Activated T-cell treated with anti-CD3 and anti-CD28 coated beads, Interleukin-2, amount 50 U/mL, for 48 hours (primary cell): Measurements from ENCODE around the gene EEPD1.
"Not testable (repeated sequence)": the region's sequence is repeated elsewhere in the genome, so short reads cannot be mapped to it uniquely, and the experiment has no call there.

Source experiments
- DNase-seq, 2 experiments: peaks; one replicate each; pipeline ENCODE4 v3.0.0-alpha.2; 2020

Gene EEPD1

DNA sequence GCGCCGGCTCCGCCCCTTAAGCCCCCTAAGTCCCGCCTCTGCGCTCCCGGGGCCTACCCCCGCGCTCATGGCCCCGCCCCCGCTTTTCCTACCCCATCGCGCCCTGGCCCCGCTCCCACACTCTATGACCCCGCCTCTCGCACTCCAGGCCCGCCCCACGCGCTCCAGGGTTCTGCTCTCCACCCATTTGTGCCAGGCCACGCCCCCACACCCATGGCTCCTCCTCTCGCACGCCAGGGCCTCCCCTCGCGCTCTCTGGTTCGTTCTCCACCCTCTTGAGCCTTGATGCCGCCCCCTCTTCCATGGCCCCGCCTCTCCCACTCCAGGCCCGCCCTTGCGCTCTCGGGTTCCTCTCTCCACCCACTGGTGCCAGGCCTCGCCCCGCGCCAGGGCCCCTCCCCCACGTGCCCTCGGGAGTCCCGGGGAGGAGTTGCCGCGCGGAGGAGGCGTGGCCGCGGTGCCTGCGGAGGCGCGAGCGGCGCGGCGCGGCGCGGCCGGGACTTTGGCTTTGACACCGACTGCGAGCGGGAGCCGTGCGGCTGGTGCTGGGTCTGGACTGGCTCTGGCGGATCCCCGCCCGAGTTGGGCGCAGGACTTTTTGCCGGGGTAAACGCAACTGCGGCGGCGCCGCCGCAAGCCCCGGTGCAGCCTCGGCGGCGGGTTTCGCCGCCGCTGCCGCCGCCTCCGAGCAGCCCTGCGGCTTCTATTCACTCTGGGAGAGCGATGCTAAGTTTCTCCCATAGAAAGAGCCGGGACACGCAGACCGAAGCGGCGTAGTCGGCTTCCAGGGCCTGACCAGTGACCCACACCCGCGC, at the start of gene EEPD1:
Gene EEPD1 (plus strand): TSS at position 499 of the 815 bp plus-strand sequence. CDS start 1,071 bp downstream, outside the sequence.
- DNase-seq, result peak; percentile 100

DNA sequence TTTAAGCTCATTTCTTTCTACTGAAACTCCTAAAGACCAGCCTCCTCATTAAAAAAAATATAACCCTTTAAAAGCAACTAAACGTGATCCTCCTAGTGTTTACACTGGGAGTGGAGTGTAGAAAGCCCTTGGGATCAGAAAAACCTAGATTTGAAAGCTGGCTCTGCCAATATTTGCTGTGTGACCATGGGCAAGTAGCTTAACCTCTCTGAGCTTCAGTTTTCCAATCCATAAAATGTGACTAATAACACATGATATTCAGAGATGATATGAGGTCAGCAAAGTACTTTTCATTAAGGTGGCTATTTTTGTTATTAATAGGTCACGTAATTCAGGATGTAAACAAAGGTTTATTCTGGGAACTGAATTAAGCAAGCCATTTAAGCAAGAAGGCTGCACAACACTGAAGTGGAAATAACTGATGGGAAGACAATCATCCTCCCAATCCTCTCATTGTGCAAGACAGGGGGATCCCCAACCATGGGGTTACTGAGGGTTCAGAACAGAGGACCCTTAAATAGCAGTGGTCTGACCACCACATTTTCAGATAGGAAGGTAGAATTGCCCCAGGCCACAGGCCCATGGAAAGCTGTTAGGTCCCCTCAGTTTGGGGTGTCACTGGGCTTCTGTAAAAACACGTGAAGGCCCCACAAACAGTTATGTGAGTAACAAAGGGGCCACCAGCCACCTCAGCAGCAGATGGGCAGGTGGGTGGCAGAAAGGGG, 49.1 kb upstream of the EEPD1 start:
- DNase-seq, result no peak

DNA sequence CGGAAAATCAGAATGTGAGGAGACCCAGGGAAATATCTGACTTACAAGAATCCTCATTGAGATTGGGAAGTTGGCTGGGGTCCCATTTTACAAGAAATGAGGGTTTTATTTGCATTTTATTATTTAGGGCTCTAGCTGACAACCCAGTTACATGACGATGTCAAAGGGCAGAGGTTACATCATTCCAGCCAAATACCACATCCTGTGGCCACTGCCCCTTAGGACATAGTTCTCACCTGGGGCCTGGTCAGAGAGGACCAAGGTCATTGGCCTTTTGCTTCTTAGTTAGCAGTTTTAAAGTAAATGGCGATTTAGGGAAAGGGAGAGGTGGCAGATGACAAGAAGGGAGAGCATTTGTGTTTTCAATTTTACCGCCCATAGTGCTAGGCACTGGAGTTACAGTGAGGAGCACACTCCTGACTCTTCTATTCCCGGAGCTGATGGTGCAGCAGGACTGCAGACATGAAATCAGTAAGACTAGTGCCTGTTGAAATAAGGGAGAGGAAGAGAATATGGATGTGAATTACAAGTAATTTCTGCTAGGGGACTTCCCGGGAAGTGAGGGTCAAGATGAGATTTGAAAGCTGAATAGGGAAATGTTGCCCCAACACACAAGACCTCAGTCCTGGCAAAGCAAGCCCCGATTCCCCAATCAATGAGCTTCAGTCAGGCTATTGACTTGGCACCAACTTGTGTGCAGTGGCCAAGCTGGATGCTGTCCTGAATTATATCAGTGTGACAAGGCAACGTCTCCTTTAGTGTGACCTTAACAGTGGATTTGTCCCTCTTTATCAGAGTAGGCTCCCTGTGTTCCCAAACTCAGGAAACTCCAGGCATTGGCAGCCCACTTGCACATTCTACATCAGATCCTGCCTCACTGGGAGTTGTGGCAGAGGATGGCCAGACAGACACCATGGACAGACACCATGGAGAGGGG, 45.8 kb upstream of the EEPD1 start:
- DNase-seq, result not testable (repeated sequence)

DNA sequence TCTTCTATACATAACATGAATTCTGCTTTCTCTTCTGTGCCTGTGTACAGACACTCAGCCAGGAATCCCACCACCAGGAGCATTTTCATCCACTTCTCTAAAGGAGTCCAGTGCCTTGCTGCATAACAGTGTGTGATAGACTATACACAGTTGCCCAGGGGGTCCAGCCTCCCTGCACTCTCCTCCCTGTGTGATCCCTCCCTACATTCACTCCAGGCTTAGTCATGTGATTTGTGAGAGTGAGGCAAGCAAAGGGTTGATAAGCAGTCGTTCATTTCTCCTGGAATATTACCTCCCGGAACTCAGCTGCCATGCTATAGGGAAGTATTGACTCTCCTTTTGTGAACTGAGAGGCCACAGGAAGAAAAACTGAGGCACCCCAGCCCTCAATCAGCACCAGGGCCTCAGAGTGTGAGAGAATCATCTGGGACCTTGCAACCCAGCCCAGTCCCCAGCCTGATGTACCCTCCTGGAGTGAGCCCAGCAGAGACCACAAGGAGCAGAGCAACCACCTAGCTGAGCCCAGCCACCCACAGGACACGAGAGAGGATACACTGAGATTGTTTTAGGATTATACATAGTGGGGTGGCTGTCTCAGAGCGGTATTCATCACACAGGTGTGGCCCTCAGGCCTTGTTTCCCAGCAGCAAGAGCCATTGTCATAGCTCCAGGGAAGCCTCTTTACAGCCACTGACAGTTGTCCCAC, 45.0 kb upstream of the EEPD1 start:
- DNase-seq, result no peak

DNA sequence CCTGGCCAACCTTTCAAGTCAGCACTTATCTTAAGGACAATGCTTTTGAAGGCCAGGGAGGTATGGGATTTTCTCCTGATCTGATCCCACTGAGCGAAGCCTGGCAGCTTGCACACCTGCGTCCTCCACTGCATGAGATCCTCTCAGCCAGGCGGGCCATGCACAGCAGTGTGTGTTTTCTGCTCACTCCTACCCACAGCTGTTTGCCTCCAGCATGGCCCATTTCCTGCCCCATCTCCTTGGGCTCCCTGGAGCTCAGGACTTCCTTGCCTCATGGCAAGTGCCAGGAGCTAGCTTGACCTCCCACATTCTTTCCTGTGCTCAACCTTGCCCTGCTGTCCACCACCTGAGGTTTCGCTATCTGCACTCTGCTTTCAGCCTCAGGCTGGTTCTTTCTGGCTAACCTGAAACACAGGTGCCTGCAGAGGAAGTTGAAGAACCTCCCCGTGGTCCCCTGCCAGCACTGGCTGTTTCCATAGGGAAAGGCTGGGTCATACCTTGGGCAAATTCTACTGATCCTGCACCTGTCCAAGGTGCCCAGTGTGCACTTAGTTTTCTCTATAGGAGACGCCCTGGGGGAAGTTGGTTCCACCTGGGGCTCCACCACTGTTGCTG, 43.9 kb upstream of the EEPD1 start:
- no peak for DNase-seq

DNA sequence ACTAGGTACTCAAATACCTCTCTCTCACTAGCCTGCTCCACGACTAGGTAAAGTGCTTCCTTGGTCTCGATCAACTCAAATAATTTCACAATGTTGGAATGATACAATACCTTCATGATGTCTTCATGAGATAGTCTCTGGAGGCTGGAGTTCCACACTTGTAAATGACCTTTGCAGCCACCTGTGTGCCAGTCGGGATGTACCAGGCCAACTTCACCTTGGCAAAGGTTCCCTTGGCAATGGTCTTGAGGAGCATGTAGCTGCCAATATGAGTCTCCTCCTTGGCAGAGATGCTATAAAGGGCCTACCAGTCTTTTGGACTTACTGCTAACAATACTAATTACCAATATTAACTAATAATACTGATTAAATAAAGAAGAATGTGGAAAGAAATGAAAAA, 42.5 kb upstream of the EEPD1 start:
- DNase-seq, result no peak

DNA sequence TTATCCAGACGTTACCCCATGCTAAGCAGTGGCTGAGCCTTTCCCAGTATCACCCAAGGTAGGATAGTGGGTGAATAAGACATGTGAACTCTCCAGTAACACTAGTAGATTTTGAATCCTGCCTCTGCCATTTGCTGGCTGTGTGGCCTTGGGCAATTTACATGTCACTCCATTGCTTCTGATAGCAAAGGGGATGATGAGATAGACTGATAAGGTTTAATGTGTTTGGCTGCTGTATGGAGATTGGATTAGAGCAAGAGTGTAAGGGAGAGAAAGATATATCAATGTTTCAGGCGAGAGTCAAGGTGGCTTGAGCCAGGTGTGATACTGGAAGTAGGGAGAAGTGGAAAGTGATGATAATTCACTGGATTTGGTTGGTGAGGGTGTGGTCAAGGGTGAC, 40.1 kb upstream of the EEPD1 start:
- no peak for DNase-seq

DNA sequence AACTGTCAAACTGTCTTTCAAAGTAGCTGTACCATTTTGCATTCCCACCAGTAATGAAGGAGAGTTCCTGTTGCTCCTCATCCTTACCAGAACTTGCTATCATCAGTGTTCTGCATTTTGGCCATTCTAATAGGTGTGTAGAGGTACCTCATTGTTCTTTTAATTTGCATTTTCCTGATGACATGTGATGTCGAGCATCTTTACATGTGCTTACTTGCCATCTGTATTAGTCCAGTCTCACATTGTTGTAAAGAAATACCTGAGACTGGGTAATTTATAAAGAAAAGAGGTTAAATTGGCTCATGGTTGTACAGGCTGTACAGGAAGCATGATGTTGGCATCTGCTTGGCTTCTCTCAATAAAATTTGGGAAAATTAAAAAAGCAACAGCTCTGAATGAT, 38.7 kb upstream of the EEPD1 start:
- DNase-seq, result no peak

DNA sequence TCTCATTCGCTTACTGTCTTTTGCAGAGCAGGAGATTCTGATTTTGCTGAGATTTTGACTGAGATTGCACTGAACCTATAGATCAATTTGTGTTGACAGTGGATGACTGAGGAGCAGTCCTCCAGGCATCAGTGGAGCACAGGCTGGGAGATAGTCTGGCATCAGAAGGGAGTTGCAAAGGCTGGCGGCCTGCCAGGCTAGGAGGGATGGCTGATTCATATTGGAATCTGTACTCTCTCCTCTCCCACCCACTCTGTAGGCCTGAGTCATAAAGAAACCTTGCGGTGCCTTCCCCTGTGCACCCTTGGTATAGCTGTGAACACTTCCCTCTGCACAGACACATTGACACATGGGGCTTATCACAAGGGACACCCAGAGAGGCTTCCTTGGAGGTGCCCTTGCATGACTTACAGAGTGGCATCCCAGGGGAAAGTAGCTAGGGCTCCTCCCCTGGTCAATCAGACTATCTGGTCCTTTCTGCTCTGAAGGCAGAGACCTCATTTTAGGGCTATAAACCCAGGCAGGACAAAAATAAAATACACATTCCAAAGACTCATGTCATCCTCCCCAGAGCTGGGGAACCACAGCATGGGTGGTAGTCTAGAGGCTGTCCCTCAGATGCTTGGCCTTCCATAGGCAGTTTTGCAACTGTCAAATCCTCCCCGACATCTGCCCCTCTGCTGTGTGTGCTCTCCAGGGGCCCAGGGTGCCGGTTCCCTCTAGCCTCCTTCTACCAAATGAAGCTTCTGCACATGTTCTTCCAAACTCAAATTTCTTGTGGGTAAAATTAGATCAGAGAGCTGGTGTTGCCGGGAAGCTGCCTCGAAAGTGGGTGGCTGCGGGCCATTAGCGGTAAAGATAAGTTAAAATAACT, 37.4 kb upstream of the EEPD1 start:
- peak; percentile 89 to 90 for DNase-seq

DNA sequence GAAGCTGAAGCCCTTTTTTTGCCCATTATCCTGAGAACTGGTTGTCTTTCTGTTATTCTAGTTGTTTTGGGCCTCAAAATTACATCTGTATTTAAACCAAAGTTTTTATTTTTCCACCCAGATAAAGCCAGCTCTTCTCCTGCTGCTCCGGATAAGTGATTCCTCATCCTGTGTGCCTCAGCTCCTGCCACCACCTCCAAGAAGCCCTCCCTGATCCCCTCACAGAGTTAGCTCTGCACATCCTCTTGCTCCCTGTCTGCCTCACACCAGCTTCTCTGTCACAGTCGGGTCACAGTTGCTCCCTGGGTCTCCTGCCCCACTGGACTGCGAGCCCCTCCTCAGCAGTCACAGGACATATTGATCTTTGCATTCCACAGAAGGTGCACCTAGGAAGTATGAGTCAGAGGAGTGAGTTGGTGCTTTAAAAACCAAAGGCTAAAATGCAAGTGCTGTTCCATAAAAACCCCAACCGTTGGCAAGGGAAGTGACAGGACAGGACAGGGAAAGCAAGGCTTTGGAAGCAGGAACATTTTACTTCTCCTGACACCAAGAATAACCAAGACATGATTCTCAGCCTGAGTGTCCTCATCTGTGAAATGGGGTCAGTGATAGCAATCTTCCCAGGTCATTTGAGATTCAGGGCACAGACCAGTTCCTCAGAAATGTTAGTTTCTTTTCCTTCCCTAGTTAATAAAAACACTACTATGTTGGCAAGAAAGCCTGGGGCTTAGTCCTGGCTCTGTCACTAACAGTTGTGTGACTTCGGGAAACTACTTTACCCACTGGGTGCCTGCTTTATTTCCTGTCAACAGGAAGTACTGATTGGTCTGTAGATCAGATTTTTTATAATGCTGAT, 36.5 kb upstream of the EEPD1 start:
- DNase-seq, result no peak

DNA sequence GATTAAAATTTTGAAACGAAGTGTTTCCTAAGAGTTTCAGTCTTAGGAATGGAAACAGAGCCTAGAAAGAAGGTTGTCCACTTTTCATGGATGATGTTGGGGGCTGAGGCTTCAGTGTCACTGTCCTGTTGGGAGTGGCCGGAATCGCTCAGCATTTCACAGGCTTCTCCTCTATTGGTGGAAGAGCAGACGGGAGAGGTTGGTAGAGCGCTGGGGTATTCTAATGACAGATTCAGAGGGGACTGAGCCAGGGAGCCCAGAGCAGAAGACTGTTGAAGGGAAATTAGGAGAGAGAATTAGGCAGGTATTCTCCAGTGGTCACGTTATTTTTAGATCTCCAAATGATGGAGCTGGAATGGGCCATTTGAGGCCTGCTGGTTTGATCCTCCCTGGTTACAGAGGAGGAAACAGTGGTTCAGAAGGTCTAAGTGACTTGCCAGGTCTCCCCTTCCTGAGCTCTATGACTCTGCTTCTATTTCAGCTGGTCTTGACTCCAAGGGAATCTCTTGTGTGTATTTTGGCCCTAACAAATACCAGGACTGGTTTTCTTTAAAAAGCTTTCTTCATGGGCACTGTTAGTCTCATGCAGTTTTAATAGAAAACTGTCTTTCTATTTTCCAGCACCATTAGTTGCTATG, 35.7 kb upstream of the EEPD1 start:
- DNase-seq, result no peak

DNA sequence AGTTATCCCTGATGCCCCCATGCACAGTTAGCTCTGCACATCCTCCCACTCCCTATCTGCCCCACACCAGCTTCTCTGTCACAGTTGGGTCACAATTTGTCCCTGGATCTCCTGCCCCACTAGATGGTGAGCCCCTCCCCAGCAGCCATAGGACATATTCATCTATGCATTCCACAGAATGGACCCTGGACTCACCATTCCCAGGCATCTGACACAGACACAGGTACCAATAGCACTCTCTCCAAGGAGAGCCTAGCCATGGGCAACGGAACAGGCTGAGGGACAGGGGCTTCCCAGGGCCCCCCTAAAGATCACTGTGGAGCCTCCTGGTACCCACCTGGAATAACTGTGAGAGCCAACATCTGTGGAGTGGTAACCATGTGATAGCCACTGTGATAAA, 34.7 kb upstream of the EEPD1 start:
- no peak for DNase-seq

DNA sequence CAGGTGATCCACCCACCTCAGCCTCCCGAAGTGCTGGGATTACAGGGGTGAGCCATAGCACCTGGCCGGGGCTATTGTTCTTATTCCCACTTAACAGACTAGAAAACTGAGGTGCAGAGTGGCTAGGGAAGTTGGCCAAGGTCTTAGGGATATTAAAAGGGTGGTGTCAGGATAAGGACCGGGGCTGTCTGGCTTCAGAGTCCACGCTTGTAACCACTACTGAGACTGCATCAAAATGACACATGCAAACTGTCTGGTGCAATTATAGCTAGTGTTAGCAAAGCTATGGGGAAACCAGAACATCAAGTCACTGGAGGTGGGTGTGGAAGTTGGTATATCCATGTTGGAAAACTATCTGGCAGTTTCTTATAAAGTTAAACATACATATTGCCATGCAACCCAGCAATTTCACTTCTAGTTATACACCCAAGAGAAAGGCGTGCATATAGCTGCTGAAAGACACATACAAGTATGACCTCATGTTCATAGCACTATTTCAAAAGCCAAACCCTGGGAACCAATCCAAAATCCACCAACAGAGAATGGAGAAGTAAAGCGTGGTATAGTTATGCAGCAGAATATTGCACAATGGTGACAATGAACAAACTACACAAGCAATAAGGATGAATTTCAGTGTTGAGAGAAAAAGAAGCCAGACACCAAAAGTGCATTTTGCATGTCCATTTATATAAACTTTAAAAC, 33.9 kb upstream of the EEPD1 start:
- DNase-seq, result no peak

DNA sequence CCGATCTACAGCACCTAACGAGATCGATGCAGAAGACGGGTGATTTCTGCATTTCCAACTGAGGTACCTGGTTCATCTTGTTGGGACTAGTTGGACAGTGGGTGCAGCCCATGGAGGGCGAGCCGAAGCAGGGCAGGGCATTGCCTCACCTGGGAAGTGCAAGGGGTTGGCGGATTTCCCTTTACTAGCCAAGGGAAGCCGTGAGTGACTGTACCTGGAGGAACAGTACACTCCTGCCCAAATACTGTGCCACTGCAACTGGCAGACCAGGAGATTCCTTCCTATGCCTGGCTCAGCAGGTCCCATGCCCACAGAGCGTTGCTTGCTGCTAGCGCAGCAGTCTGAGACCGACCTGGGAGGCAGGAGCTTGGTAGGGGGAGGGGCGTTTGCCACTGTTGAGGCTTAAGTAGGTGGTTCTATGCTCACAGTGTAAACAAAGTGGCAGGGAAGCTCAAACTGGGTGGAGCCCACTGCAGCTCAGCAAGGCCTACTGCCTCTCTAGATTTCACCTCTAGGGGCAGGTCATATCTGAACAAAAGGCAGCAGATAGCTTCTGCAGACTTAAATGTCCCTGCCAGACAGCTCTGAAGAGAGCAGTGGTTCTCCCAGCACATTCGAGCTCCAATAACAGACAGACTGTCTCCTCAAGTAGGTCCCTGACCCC, 32.9 kb upstream of the EEPD1 start:
- DNase-seq, result not testable (repeated sequence)

DNA sequence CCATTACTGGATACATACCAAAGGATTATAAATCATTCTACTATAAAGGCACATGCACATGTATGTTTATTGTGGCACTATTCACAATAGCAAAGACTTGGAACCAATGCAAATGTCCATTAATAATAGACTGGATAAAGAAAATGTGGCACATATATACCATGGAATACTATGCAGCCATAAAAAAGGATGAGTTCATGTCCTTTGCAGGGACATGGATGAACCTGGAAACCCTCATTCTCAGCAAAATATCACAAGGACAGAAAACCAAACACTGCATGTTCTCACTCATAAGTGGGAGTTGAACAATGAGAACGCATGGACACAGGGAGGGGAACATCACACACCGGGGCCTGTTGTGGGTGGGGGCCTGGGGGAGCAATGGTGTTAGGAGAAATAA, 27.4 kb upstream of the EEPD1 start:
- DNase-seq, result not testable (repeated sequence)

DNA sequence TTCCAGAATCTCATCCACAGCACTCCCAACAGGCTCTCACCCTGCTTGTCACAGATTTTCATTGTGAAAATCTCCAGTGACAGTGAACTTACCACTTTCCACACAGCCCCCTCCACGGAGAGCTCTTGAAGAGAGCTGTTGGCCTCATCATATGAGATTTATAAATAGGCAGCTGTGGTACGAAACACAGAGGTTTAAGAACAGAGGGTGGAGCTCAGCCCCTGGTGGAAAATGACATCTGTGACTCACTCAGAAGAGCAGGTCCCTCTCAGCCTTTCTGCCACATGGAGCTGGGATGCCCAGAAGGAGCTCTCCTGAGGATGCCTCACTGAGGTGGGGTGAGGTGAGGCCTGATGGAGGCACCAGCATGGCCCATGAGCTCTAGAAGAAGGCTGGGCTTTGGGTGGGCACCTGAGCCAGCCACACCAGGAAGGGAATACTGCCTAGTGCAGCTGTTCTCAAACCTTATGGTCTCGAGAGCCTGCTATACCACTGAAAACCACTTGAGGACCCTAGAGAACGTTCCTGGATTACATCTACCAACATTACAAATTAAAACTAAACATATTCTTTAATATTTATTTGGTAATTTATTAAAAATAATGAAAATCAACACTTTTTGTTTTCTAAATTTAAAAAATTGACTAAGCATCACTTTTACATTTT, 25.8 kb upstream of the EEPD1 start:
- DNase-seq, result peak; percentile 30 to 38

DNA sequence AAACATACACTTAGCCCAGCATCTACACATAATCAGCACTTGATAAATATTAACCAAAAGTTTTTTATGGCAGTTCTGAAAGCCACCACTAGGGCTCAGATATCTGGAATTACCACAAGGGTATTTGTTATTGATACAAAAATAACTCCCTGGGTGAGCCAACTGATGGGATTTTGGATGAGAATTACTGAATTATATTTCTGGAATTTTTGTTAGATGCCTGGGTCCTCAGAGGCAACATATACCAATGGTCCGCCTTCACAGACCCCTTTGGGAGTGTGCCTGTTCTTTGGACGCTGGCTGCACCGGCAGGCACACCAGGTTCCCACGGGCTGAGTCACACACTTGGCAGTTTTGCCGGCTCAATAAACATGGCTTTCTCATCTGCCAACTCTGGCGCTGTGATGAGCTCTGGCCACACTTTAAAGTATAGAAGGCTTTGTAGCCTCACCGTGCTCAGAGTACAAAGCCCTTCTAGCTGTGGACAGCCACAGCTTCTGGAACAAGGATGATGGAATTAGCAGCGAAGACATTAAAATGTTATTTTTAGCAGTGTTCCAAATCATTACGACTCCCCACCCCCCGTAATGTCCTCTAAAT, 24.5 kb upstream of the EEPD1 start:
- no peak for DNase-seq
